Measurements from ENCODE around the gene RWDD3.

RWDD3 gene

GRCh38 chr1:95282518-95282895 lies 48.5 kb downstream of the RWDD3 start:
- Histone ChIP-seq H3K9me2 (replicated peaks; ENCODE audit: control insufficient read depth, low read length) (no peaks in the 10 kb centered on the region), H3K27me3 (ENCODE audit: control insufficient read depth, low read length) (no peaks in the 10 kb centered on the region), H3K79me2 (ENCODE audit: control insufficient read depth, low read length) (no peaks in the 10 kb centered on the region), H3K4me1 (ENCODE audit: control insufficient read depth, low read length) (no peaks in the 10 kb centered on the region), H4K20me1 (ENCODE audit: control insufficient read depth, insufficient read depth, low read depth, low read length) (no peaks in the 10 kb centered on the region), H3K4me3 (ENCODE audit: low read length) (no peak overlapping the region), H3K4me2 (ENCODE audit: low read length) (no peak overlapping the region), H3F3A (ENCODE audit: control insufficient read depth, insufficient read depth) (no peaks in the 10 kb centered on the region), H3K36me3 (ENCODE audit: control insufficient read depth, low read length) (no peaks in the 10 kb centered on the region), H3K9me3 (ENCODE audit: control insufficient read depth, insufficient read depth, low read length) (no peaks in the 10 kb centered on the region), H3K27ac (ENCODE audit: low read depth, low read length) (no peak overlapping the region)
- TF ChIP-seq, protein P1, sequence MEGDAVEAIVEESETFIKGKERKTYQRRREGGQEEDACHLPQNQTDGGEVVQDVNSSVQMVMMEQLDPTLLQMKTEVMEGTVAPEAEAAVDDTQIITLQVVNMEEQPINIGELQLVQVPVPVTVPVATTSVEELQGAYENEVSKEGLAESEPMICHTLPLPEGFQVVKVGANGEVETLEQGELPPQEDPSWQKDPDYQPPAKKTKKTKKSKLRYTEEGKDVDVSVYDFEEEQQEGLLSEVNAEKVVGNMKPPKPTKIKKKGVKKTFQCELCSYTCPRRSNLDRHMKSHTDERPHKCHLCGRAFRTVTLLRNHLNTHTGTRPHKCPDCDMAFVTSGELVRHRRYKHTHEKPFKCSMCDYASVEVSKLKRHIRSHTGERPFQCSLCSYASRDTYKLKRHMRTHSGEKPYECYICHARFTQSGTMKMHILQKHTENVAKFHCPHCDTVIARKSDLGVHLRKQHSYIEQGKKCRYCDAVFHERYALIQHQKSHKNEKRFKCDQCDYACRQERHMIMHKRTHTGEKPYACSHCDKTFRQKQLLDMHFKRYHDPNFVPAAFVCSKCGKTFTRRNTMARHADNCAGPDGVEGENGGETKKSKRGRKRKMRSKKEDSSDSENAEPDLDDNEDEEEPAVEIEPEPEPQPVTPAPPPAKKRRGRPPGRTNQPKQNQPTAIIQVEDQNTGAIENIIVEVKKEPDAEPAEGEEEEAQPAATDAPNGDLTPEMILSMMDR (IDR thresholded peaks at IDR 0.05; ENCODE audit: low read depth, low read length, poor library complexity, severe bottlenecking) = no peak
- no peak for TF ChIP-seq EZH2phosphoT487 (IDR thresholded peaks at IDR 0.05; ENCODE audit: borderline replicate concordance, low read length)

DNA sequence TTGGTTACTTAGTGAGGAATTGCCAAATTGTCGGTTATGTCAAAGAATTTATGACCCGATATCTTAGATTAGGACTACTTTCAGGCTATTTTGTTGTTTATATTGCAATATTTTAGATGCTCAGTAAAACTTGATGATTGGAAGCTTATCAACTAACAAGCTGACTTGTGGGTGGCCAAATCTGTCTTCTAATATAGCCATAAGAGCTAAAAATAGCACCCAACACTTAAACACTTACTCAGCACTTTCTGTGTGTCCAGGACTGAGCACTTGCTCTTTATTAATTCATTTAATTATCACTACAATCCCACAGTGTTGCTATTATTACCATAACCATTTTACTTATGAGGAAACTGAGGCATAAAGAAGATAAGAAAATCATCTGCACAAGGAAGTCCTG lies 50.4 kb downstream of the RWDD3 start:
- Histone ChIP-seq H3K4me2 (ENCODE audit: low read length) (no peak overlapping the region), H3K36me3 (ENCODE audit: control insufficient read depth, low read length) (no peaks in the 10 kb centered on the region), H3K4me1 (ENCODE audit: control insufficient read depth, low read length) (no peaks in the 10 kb centered on the region), H3K27me3 (ENCODE audit: control insufficient read depth, low read length) (no peaks in the 10 kb centered on the region), H4K20me1 (ENCODE audit: control insufficient read depth, insufficient read depth, low read depth, low read length) (no peaks in the 10 kb centered on the region), H3F3A (ENCODE audit: control insufficient read depth, insufficient read depth) (no peaks in the 10 kb centered on the region), H3K9me2 (replicated peaks; ENCODE audit: control insufficient read depth, low read length) (no peaks in the 10 kb centered on the region), H3K4me3 (ENCODE audit: low read length) (no peak overlapping the region), H3K9me3 (ENCODE audit: control insufficient read depth, insufficient read depth, low read length) (no peaks in the 10 kb centered on the region), H3K79me2 (ENCODE audit: control insufficient read depth, low read length) (no peaks in the 10 kb centered on the region), H3K27ac (ENCODE audit: low read depth, low read length) (no peak overlapping the region)
- TF ChIP-seq EZH2phosphoT487 (IDR thresholded peaks at IDR 0.05; ENCODE audit: borderline replicate concordance, low read length) = no peak
- TF ChIP-seq, protein P1 (IDR thresholded peaks at IDR 0.05; ENCODE audit: low read depth, low read length, poor library complexity, severe bottlenecking) = no peak

DNA sequence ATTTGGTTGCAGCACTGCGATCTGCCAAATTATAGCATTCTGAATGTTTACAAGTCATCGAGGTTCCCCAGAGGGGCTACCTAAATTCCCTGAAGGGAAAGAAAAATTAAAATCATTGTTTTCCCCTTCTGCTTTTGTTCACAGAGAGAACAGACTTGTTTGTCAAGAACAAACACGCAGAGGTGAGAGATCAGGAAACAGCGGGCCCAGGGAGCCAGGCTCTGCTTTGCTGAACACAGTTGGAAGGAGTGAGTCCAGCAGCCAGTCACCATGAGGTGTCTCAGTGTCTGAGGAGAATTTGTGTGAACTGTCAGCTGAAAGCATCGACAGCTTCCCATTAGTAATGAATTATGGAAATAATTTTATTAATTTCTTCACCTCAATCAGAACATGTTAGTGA lies 52.5 kb downstream of the RWDD3 start:
- TF ChIP-seq, protein P1 (IDR thresholded peaks at IDR 0.05; ENCODE audit: low read depth, low read length, poor library complexity, severe bottlenecking) = no peak
- TF ChIP-seq EZH2phosphoT487 (IDR thresholded peaks at IDR 0.05; ENCODE audit: borderline replicate concordance, low read length) = no peak
- Histone ChIP-seq H3K9me2 (replicated peaks; ENCODE audit: control insufficient read depth, low read length) (no peaks in the 10 kb centered on the region; the same call in 1 of the 2 replicates), H3K4me2 (ENCODE audit: low read length) (no peak overlapping the region), H4K20me1 (ENCODE audit: control insufficient read depth, insufficient read depth, low read depth, low read length) (no peaks in the 10 kb centered on the region), H3K27me3 (ENCODE audit: control insufficient read depth, low read length) (no peaks in the 10 kb centered on the region), H3K79me2 (ENCODE audit: control insufficient read depth, low read length) (no peaks in the 10 kb centered on the region), H3K9me3 (ENCODE audit: control insufficient read depth, insufficient read depth, low read length) (no peaks in the 10 kb centered on the region), H3K36me3 (ENCODE audit: control insufficient read depth, low read length) (no peaks in the 10 kb centered on the region), H3K27ac (ENCODE audit: low read depth, low read length) (no peak overlapping the region), H3K4me1 (ENCODE audit: control insufficient read depth, low read length) (no peaks in the 10 kb centered on the region), H3K4me3 (ENCODE audit: low read length) (no peak overlapping the region), H3F3A (ENCODE audit: control insufficient read depth, insufficient read depth) (no peaks in the 10 kb centered on the region)

- Histone ChIP-seq H3K4me3 (ENCODE audit: low read length) (no peak overlapping the region), H3K36me3 (ENCODE audit: control insufficient read depth, low read length) (no peaks in the 10 kb centered on the region), H3K79me2 (ENCODE audit: control insufficient read depth, low read length) (no peaks in the 10 kb centered on the region), H4K20me1 (ENCODE audit: control insufficient read depth, insufficient read depth, low read depth, low read length) (no peaks in the 10 kb centered on the region), H3K4me1 (ENCODE audit: control insufficient read depth, low read length) (no peaks in the 10 kb centered on the region), H3K27me3 (ENCODE audit: control insufficient read depth, low read length) (no peaks in the 10 kb centered on the region), H3F3A (ENCODE audit: control insufficient read depth, insufficient read depth) (no peaks in the 10 kb centered on the region), H3K27ac (ENCODE audit: low read depth, low read length) (no peak overlapping the region), H3K9me2 (replicated peaks; ENCODE audit: control insufficient read depth, low read length) (no peaks in the 10 kb centered on the region; the same call in 1 of the 2 replicates), H3K9me3 (ENCODE audit: control insufficient read depth, insufficient read depth, low read length) (no peaks in the 10 kb centered on the region), H3K4me2 (ENCODE audit: low read length) (no peak overlapping the region)
- no peak for TF ChIP-seq EZH2phosphoT487 (IDR thresholded peaks at IDR 0.05; ENCODE audit: borderline replicate concordance, low read length)
- TF ChIP-seq, protein P1 (IDR thresholded peaks at IDR 0.05; ENCODE audit: low read depth, low read length, poor library complexity, severe bottlenecking) = no peak
These were observed 53.1 kb downstream of the RWDD3 start for GRCh38 chr1:95287081-95287480.

Measured in DOHH2 (cell line).